Right kidney (tissue), 1 donor: ENCODE results near the gene CHCHD5.
A peak's percentile ranks its signal among the peaks of the same experiment; 100 is the strongest.

Experiments
- DNase-seq: peaks from one replicate; pipeline ENCODE4 v3.0.0-alpha.2; 2016

Gene CHCHD5

DNA sequence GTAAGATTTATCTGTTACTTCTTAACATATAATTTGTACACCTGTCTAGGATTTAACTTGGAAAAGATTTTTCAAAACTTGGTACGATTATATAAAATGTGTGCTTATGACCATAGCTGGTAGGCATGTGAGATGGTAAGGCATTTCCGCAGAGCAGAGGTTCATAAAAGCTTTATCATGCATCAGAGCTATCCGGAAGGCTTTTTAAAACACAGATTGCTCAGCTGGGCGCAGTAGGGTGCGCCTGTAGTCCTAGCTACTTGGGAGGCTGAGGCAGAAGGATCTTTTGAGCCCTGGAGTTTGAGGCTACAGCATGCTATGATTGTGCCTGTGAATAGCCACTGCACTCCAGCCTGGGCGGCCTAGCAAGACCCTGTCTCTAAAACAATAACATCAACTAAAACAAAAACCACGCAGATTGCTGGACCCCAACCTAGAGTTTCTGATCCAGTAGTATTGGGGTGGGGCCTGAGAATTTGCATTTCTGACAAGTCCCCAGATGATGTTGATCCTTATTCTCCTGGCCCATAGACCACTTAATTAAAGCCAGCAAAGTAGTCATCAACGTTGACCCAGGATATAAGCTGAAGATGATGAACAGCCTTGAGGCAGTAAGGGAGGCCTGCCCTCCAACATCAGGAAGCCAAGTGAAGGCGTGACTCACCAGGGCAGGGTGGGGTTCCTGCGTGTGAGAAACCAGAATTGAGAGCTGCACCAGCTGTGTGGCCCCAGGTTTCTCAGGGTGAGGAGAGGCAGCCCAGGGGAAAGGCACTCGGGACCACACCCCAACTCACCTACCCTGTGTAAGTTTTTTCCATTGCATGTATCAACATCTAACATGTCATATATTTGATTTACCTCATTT, 39.7 kb downstream of the CHCHD5 start:
- no peak for DNase-seq

DNA sequence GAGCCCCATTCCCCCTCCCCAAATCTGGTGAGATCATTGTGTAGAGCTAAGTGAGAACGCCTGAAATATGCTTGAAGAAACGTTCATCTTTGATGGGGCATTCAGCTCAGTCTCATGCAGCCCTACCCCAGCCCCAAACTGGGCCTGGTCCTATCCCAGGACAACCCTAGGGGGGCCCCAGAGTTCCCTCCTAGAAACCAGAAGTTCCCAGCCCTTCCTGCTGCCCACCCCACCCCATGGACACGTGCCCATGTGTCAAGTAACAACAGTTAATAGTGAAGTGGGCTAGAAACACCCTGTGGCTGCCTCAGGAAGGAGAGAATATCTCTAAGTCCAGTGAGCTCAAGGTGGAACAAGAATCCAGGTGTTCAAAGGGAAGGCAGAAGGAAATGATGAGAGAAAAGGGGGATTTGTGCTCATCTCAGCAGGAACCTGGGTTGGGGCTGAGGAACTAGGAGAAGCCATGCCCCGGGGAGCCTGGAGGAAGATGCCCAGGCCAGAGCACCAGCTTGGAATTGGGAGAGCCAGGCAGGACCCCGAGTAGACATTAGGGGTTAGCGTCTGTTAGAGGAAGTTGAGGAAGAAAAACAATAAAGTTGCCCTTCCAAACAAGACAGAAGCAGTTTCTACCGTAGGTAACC, 41.2 kb downstream of the CHCHD5 start:
- no peak for DNase-seq

DNA sequence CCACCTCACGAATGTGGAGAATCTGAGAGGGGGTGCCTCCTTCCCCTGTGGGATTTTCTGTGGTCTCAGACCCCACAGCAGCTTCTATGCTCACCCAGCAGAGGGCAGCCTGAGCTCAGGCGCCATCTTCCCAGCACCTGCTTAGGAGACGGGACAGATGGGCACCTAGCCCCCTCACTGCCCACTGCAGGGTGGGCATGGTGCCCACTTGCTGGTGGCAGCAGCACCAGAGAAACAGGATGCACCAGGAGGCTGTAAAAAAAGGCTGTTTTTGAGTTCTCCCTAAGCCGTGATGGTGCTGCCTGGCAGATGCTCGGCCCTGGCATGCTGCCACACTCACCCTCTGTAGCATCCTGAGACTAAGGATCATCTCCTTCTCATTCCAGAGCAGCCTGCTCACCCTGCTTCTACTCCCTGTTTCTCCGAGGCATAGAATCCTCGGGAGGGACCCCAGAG, 42.2 kb downstream of the CHCHD5 start:
- peak; percentile 51 for DNase-seq

DNA sequence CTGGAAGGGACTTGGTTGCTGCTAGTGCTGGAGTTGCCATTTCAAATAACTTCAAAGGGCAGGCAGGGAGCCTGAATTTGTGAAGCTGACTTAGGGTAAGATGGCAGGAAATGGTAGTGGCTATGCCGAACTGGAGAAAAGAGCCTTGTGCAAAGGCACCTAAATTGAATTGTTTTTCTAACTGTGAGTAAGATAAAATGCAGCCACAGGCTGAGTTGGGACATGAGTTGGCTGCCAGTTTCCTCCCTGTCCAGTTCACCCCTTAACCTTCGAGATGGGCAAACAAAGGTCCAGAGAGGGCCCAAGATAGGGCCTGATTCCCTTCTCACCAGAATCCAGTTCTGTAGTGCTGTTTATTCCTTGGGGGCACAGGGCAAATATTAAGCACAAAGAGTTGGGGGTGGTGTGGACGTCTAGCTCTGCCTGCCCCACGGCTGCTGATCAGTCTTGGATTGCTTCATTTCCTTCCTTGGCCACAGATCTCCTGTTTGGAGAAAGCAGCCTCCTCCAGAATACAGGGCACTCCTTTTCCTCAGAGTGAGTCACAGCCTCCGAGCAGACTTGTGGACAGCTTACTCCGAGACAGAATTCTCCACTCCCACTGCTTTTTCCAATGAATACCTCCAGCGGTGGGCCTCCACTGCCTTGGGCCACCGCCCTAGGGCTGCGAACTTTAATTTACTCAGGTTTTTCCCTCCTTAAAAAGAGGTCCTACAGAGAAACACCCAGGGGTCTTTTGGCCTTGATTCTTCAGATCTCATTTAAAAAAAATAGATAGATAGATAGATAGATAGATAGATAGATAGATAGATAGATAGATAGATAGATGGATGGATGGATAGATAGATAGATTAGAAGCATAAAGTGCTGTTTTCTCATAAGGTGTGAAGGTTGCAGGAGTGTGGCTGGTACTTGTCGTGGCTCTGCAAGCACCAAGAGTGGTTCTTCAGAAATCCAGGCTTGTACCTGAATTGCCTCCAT, 42.9 kb downstream of the CHCHD5 start:
- no peak for DNase-seq

DNA sequence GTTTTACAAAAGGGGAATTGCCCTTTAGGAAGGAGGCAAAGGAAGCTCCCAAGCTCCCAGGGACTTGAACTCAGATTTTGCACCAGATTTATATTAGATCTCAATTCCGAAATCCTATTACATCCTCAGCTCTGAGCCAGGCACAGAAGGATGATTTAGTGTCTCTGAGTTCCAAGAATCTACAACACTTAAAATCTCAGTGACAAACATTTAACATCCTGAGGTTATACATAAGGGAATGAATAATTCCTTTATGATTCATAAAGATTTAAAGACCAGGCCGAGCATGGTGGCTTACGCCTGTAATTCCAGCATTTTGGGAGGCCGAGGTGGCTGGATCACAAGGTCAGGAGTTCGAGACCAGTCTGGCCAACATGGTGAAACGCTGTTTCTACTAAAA, 44.8 kb downstream of the CHCHD5 start:
- DNase-seq = no peak

DNA sequence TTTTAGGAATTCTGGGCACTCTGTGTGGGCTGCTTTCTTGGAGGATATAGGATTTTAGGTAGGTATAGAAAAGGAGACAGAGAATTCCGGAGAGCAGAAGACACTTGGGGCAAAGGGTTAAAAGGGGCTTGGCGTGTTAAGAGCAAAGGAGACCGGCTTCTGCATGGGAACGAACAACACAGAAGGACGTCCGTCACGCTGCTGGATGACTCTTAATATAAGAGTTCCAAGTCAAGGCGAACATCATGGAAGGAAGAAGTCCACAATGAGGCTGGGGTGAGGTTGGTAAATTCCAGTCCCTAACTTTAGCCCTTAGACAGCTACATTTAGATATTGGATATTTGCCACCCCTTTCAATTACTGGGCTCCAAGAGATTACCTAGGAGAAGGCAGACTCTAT, 45.4 kb downstream of the CHCHD5 start:
- no peak for DNase-seq

DNA sequence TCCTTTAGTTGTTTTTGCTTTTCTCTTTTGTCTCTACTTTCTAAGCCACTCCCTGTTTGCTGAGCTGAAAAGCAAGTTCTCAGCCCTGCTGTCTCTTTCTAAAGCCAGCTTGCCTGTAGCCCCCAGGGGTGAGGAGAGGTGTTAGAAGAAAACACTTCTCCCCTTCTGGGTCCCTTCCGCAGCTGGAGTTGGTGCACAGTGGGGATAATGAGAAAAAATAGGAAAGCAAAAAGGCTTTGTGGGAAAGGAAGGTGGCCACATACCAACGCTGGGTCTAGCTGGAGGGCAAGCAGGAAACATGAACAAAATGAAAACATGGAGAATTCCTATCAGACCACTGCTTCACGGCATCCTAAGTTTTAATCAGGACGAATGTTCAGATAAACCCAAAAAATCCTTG, 45.9 kb downstream of the CHCHD5 start:
- DNase-seq = no peak

DNA sequence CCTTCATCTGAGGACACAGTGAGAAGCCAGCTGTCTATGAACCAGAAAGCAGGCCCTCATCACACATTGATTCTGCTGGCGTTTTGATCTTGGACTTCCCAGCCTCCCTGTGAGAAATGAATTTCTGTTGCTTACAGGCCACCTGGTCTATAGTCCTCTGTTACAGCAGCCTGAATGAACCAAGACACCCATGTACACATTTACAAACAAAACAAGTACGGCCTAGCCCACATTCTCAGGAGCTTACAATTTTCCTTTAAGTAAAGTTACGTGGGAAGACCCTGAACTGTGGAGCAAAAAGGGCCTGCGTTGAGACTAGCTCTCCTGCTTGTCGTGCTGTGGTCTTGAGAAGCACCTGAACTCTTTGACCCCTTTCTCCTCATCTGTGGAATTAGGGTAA, 49.3 kb downstream of the CHCHD5 start:
- DNase-seq = no peak

DNA sequence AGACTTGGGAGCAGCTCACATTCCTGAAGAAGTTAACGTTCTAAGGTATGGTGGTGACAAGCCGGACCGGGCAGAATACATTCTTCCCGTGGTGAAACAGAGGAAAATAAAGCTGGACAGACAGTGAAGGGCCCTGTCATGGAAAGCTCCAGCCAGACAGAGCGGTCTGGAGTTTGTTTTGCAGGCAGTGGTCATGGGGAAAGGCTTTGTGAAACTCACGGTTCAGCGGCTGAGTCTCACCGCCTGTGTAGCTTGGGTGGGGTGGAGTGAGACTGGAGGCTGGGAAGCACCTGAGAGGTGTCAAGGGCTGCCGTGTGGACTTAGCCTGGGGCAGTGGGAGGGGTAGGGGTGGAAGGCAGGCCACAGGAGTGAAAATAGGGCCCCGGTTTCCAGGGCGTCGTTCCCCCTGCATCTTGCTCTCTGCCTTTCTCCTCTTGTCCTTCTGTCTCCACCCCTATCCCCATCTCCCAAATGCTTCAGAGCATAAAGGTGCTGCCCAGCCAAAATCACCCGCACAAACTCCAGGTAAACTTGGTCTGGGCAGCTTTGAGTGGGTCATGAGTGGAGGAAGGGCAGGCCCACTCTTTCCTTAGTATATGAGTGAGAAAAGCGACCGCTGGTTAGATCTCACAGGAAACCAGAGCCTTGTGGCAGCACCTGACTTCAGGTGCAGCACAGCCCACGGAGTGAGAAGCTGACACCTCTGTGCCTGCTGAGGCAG, 49.9 kb downstream of the CHCHD5 start:
- peak; percentile 21 for DNase-seq

DNA sequence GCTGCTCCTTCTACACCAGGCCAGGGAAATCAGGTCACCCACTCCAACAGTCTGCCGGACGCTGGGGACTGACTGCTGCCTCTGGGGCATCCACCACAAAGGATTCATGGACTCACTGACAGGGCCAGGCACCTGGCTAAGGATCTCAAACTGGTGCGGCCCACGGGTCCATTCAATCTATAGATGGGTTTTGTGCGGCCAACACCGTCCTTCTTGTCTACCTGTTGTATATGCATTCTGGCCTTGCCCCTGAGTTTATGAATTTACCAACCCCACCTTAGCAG, 50.4 kb downstream of the CHCHD5 start:
- no peak for DNase-seq

DNA sequence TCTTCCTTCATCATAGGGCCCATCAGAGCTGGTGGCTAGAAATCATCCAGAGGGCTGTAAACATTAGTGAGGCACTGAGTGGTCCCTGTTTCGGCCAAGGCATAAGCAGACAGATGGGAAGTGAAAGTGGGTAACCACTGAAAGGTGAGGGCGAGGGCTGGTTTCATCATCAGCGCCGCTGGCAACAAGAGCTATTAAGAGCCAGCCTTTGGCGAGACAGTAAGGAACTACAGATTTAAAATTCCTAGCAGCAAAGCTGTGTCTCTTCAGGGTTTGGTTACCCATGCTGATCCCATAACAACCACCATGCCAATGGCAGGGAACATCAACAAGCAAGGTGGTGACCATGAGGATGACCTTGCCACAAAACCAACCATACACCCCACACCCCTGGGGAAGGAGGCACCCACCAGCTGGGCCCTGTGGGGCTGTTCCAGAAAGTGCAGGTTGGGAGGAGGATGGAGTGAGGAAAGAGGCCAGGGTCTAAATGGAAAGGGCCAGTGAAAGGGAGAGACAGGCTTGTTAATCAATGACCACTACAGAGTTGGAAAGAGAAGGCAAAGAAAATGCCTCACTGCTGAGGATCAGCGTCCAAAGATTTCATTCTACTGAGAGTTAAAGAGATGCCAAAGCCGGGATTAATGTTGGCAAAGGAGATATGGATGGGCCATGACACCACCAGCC, 52.3 kb downstream of the CHCHD5 start:
- DNase-seq = no peak

DNA sequence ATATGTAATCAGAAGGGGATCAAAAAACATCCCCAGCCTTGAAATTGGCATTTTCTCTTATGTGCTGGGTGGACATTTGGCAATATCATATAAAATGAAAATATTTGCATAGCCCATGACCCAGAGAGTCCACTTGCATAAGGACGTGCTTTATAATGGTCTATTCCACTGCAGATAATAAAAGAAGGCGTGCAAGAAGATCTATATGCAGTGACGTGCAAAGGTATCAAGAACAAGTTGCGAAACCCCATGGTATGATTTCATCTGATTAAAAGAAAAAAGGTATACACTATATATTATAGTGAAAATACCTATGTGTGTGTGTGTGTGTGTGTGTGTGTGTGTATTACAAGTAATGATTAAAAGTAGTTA, 52.9 kb downstream of the CHCHD5 start:
- DNase-seq = no peak
